Activated CD8-positive, alpha-beta memory T cell treated with anti-CD3 and anti-CD28 coated beads, Interleukin-2, amount 10 ng/mL, durations not matched to agents 7 days and 5 days (primary cell): ENCODE results near the gene OSBPL1A. TPM values are rescaled to one million over a fixed set of nuclear protein-coding genes. Genes with fewer than 3 reads are reported as not detected.
A peak's percentile ranks its signal among the peaks of the same experiment; 100 is the strongest.

Experiments
- ATAC-seq: fragments of 150-1000 bp; cut with Tn5 transposase; one replicate; pipeline ENCODE4 v1.10.0; 2021; ENCODE audit warnings: moderate library complexity
- CTCF ChIA-PET: fragments of 350-600 bp; sonication (Branson Sonifier 250); formaldehyde crosslinking; loops from one replicate; lab custom pipeline; 2021; ENCODE audit warnings: antibody characterized with exemption; lab: Charles Lee
- DNase-seq: peaks from one replicate; pipeline ENCODE4 v3.0.0-alpha.2; 2020
- H3K27ac Mint-ChIP-seq: one replicate; pipeline ENCODE4 v1.8.0; 2021; ENCODE audit warnings: mild to moderate bottlenecking, mixed read lengths
- H3K27me3 Mint-ChIP-seq: one replicate; pipeline ENCODE4 v1.8.0; 2021; ENCODE audit warnings: mixed read lengths
- H3K36me3 Mint-ChIP-seq: one replicate; pipeline ENCODE4 v1.8.0; 2021; ENCODE audit warnings: mild to moderate bottlenecking, mixed read lengths
- H3K4me1 Mint-ChIP-seq: one replicate; pipeline ENCODE4 v1.8.0; 2021; ENCODE audit warnings: mixed read lengths
- H3K4me3 Mint-ChIP-seq: one replicate; pipeline ENCODE4 v1.8.0; 2021; ENCODE audit warnings: mild to moderate bottlenecking, moderate library complexity, mixed read lengths
- H3K9me3 Mint-ChIP-seq: one replicate; pipeline ENCODE4 v1.8.0; 2022; ENCODE audit warnings: low read depth, mixed read lengths
- total RNA-seq, 2 experiments: library from RNA; stranded (reverse); gene quantifications; one replicate each; pipeline ENCODE4 v1.2.3, GENCODE V29; 2021

Gene OSBPL1A
- total RNA-seq, 2 experiments from 2014 or later: 0.32 to 0.68 TPM

DNA sequence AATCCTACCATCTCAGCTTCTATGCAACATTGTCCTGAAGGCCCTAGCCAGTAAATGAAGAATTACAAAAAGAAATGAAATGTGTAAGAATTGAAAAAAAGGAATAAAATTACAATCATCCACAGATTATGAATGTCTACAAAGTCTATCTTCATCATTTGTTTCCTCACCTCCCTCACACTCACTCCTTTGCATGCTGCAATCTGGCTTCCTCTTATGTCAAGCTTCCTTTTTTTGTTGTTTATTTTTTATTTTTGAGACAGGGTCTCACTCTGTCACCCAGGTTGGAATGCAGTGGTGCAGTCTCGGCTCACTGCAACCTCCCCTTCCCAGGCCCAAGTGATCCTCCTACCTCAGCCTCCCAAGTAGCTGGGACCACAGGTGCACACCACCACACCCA is 129.7 kb downstream of the OSBPL1A start:
- Mint-ChIP-seq H3K36me3 (no peaks in the 10 kb centered on the region), H3K4me3 (no peak overlapping the region), H3K27me3 (peaks cover 61% of the 10 kb centered on the region), H3K9me3 (no peaks in the 10 kb centered on the region), H3K27ac (no peak overlapping the region), H3K4me1 (peaks cover 7% of the 10 kb centered on the region)
- ATAC-seq (no peak), DNase-seq (no peak)
- CTCF ChIA-PET: interaction anchor here (1.5 kb wide), 1 partner anchor 9 kb away, joined by 4 read pairs; no protein-coding TSS in a partner anchor

DNA sequence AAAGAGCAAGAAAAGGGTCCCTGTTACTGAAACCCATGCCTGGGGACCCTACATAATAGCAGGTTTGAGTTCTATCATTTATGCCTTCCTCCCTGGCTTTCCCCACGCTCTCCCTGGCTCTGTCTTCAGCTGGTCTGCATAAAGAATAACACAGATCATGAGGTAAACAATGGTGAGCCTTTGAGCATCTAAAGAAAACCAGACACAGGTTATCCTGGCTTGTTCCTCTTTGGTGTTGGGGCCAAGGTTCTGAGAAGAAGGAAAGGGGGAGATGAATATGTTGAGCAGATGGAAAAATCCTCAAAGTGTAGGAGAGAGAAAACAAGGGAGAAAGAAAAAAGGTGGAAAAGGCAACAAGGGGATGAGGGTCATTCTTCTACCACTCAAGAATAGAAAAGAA is 131.5 kb downstream of the OSBPL1A start:
- DNase-seq: no peak

DNA sequence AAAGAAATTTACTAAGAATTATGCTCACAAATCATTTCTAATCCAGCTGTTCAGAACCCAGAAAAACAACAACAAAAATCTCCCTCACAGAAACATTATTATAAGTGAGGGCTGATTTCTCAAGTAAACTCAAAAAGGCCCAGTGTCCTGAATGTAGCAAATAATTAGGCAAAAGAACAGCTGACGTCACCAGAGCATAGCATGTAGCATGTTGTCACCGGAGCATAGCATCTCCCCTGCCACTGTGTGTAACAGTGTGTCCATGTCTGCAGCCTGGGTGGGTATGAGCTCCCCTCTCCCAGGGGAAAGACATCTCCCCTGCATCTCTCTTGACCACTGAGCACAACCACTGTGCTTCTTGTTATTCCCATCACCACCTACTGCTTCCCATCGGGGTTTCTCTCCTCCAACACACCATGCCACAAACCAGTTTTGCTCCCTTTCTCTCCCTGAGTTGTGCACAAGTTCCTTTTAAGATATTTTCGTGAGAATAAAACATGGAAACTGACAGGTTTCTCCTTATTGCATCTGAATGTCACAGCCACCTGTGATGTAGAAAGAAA is 132.0 kb downstream of the OSBPL1A start:
- H3K4me3 Mint-ChIP-seq: no peak overlapping the region
- no peaks in the 10 kb centered on the region for H3K4me1 Mint-ChIP-seq
- ATAC-seq (no peak), DNase-seq (no peak)
- CTCF ChIA-PET: no interaction called here
- H3K27ac Mint-ChIP-seq: no peak overlapping the region
- no peaks in the 10 kb centered on the region for H3K9me3 Mint-ChIP-seq
- H3K36me3 Mint-ChIP-seq: no peaks in the 10 kb centered on the region
- H3K27me3 Mint-ChIP-seq: peaks cover 41% of the 10 kb centered on the region

More for the DNA sequence above, 131.5 kb downstream of the OSBPL1A start:
- peaks cover 47% of the 10 kb centered on the region for H3K27me3 Mint-ChIP-seq
- peaks cover under 1% of the 10 kb centered on the region for H3K4me1 Mint-ChIP-seq
- CTCF ChIA-PET: no interaction called here
- no peaks in the 10 kb centered on the region for H3K36me3 Mint-ChIP-seq
- no peak overlapping the region for H3K4me3 Mint-ChIP-seq
- no peak overlapping the region for H3K27ac Mint-ChIP-seq
- no peaks in the 10 kb centered on the region for H3K9me3 Mint-ChIP-seq
- ATAC-seq: no peak

- H3K4me1 Mint-ChIP-seq: no peaks in the 10 kb centered on the region
- no peak overlapping the region for H3K4me3 Mint-ChIP-seq
- H3K36me3 Mint-ChIP-seq: no peaks in the 10 kb centered on the region
- ATAC-seq (no peak), DNase-seq (no peak)
- H3K27ac Mint-ChIP-seq: no peak overlapping the region
- H3K9me3 Mint-ChIP-seq: no peaks in the 10 kb centered on the region
- peaks cover 31% of the 10 kb centered on the region for H3K27me3 Mint-ChIP-seq
- CTCF ChIA-PET: no interaction called here
Measured at GRCh38 chr18:24263050-24263449, 134.6 kb downstream of the OSBPL1A start.

DNA sequence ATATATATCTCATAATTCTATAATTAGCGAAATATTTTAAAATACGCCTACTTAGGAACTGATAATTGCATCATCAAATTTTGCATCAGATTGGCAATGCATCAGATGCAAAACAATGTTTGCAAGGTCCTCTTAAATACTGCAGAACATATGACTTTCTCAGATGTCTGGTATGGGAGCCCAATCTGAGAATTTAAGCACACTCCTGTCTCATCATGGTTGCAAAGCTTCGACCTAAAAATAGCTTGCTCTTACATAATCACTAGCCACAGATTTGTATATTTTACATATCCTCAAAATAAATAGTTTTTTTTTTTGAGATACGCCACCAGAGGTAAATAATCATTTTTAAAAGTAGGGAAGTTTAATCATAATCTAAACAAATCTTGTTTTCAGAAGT is 135.5 kb downstream of the OSBPL1A start:
- ATAC-seq (no peak), DNase-seq (no peak)
- Mint-ChIP-seq H3K27ac (no peak overlapping the region), H3K4me1 (no peaks in the 10 kb centered on the region), H3K4me3 (no peak overlapping the region), H3K27me3 (peaks cover 36% of the 10 kb centered on the region), H3K36me3 (no peaks in the 10 kb centered on the region), H3K9me3 (no peaks in the 10 kb centered on the region)
- CTCF ChIA-PET: no interaction called here

DNA sequence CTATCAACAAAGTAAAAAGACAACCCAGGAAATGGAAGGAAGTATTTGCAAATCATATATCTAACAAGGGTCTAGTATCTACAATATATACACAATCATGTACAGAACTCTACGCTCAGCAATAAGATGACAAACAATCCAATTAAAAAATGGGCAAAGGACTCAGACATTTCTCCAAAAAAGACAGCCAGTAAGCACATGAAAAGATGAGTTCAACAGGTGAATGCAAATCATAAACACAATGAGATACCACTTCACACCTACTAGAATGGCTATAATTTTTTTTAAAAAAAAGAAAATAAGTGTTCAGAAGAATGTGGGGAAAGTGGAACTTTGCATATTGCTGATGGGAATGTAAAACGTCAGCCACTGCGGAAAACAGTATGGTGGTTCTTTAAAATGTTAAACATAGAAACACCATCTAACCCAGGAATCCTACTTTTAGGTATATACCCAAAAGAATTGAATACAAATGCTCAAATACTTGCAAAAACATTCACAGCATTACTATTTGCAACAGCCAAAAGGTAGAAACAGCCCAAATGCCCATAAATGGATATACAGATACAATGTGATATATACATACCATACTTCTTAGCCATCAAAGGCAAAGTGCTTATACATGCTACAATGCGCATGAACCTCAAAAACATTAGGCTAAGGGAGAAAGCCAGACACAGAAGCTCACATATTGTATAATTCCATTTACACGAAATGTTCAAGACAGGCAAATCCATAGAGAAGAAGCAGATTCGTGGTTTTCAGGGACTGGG is 137.6 kb downstream of the OSBPL1A start:
- no peak overlapping the region for H3K4me3 Mint-ChIP-seq
- peaks cover 42% of the 10 kb centered on the region for H3K27me3 Mint-ChIP-seq
- CTCF ChIA-PET: no interaction called here
- no peak for ATAC-seq
- H3K9me3 Mint-ChIP-seq: no peaks in the 10 kb centered on the region
- H3K4me1 Mint-ChIP-seq: no peaks in the 10 kb centered on the region
- no peak overlapping the region for H3K27ac Mint-ChIP-seq
- no peak for DNase-seq
- H3K36me3 Mint-ChIP-seq: no peaks in the 10 kb centered on the region

DNA sequence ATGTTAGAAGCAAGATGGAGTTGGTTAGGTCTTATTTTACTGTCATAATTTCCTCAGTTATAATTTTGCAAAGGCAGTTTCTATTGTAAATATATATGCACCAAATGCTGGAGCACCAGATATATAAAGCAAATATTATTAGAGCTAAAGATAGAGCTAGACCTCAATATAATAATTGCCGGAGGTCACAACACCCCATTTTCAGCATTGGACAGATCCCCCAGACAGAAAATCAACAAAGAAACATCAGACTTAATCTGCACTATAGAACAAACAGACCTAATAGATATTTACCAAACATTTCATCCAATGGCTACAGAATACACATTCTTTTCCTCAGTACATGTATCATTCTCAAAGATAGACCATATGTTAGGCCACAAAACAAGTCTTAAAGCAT is 143.6 kb downstream of the OSBPL1A start:
- peaks cover 65% of the 10 kb centered on the region for H3K27me3 Mint-ChIP-seq
- H3K4me1 Mint-ChIP-seq: no peaks in the 10 kb centered on the region
- H3K36me3 Mint-ChIP-seq: no peaks in the 10 kb centered on the region
- CTCF ChIA-PET: no interaction called here
- ATAC-seq (no peak), DNase-seq (no peak)
- H3K4me3 Mint-ChIP-seq: no peak overlapping the region
- H3K27ac Mint-ChIP-seq: no peak overlapping the region
- no peaks in the 10 kb centered on the region for H3K9me3 Mint-ChIP-seq

DNA sequence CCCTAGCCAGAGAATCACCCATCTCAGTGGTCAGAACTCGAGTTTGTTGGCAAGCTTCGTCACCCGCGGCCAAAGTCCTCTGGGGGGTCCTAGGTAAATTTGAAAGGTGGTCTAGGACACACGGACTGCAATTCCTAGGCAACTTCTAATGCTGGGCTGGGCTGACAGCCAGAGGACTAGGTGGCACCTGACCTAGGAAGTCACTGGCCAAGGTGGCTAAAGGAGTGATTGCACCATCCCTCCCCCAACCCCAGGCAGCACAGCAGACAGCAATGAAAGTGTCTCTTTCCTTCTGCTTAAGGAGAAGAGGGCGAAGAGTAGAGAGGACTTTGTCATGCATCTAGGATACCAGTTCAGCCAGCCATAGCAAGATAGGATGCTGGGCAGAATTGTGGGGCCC is 147.9 kb downstream of the OSBPL1A start:
- Mint-ChIP-seq H3K27me3 (peaks cover 56% of the 10 kb centered on the region), H3K27ac (no peak overlapping the region), H3K36me3 (no peaks in the 10 kb centered on the region)

DNA sequence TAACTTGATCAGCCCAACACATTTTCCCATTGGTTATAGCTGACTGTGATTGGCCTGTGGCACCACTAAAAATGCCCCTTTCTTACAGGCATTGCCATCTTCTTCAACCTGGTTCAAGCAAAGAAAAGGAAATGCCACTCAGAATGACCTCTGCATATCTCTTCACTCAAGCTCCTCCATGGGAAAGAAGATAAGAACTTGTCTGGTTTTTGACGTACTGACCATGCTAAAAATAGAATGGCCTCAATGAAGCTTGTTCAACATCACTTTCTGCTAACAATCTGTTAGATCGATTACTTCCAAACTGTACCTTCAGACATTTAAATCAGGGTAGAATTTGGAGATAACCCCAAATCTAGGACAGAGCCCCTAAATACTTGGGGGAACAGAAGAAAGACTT is 149.3 kb downstream of the OSBPL1A start:
- ATAC-seq (no peak), DNase-seq (no peak)
- H3K4me3 Mint-ChIP-seq: no peak overlapping the region
- H3K36me3 Mint-ChIP-seq: no peaks in the 10 kb centered on the region
- peaks cover 54% of the 10 kb centered on the region for H3K27me3 Mint-ChIP-seq
- peaks cover 14% of the 10 kb centered on the region for H3K4me1 Mint-ChIP-seq
- H3K9me3 Mint-ChIP-seq: no peaks in the 10 kb centered on the region
- no peak overlapping the region for H3K27ac Mint-ChIP-seq
- CTCF ChIA-PET: no interaction called here

More for the DNA sequence above, 147.9 kb downstream of the OSBPL1A start:
- CTCF ChIA-PET: no interaction called here
- H3K4me3 Mint-ChIP-seq: no peak overlapping the region
- no peak for DNase-seq
- H3K4me1 Mint-ChIP-seq: peaks cover 14% of the 10 kb centered on the region
- no peaks in the 10 kb centered on the region for H3K9me3 Mint-ChIP-seq
- no peak for ATAC-seq

DNA sequence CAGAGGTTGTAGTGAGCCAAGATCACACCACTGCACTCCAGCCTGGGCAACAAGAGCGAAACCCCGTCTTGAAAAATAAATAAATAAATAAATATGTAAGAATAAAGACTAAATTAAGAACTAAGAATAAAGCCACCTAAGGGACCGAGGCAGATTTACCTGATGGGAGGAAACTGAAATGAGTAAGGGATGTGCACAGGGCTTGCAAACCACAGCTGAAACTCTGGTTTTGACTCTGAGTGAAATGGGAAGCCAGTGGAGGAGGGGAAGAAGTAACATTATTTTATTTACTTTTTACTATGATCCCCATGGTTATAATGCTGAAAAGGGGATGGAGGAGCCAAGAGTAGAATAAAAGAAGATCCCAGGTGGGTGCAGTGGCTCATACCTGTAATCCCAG is 151.5 kb downstream of the OSBPL1A start:
- no peak overlapping the region for H3K27ac Mint-ChIP-seq
- no peaks in the 10 kb centered on the region for H3K9me3 Mint-ChIP-seq
- DNase-seq (peak; percentile 64), ATAC-seq (peak; percentile 68)
- H3K36me3 Mint-ChIP-seq: no peaks in the 10 kb centered on the region
- no peak overlapping the region for H3K4me3 Mint-ChIP-seq
- peaks cover 50% of the 10 kb centered on the region for H3K27me3 Mint-ChIP-seq
- CTCF ChIA-PET: no interaction called here
- H3K4me1 Mint-ChIP-seq: peaks cover 14% of the 10 kb centered on the region

- ATAC-seq: no peak
- no peak overlapping the region for H3K4me3 Mint-ChIP-seq
- H3K27ac Mint-ChIP-seq: no peak overlapping the region
- peaks cover 14% of the 10 kb centered on the region for H3K4me1 Mint-ChIP-seq
- DNase-seq: no peak
- CTCF ChIA-PET: no interaction called here
- H3K36me3 Mint-ChIP-seq: no peaks in the 10 kb centered on the region
- no peaks in the 10 kb centered on the region for H3K9me3 Mint-ChIP-seq
- H3K27me3 Mint-ChIP-seq: peaks cover 58% of the 10 kb centered on the region
Measured at GRCh38 chr18:24244698-24245097, 152.9 kb downstream of the OSBPL1A start.

GRCh38 chr18:24243677-24244076 is 153.9 kb downstream of the OSBPL1A start:
- ATAC-seq (no peak), DNase-seq (no peak)
- H3K36me3 Mint-ChIP-seq: no peaks in the 10 kb centered on the region
- peaks cover 60% of the 10 kb centered on the region for H3K27me3 Mint-ChIP-seq
- peaks cover 14% of the 10 kb centered on the region for H3K4me1 Mint-ChIP-seq
- CTCF ChIA-PET: no interaction called here
- H3K4me3 Mint-ChIP-seq: no peak overlapping the region
- H3K27ac Mint-ChIP-seq: no peak overlapping the region
- H3K9me3 Mint-ChIP-seq: no peaks in the 10 kb centered on the region

- Mint-ChIP-seq H3K4me1 (no peaks in the 10 kb centered on the region), H3K4me3 (no peak overlapping the region), H3K27me3 (peaks cover 43% of the 10 kb centered on the region), H3K36me3 (no peaks in the 10 kb centered on the region), H3K9me3 (no peaks in the 10 kb centered on the region), H3K27ac (no peak overlapping the region)
- CTCF ChIA-PET: no interaction called here
- no peak for ATAC-seq
- DNase-seq: no peak
Measured at GRCh38 chr18:24239341-24239740, 158.3 kb downstream of the OSBPL1A start.

- DNase-seq: no peak
- Mint-ChIP-seq H3K9me3 (no peaks in the 10 kb centered on the region), H3K4me1 (no peaks in the 10 kb centered on the region), H3K36me3 (no peaks in the 10 kb centered on the region), H3K27me3 (peaks cover 40% of the 10 kb centered on the region), H3K4me3 (no peak overlapping the region), H3K27ac (no peak overlapping the region)
- no peak for ATAC-seq
- CTCF ChIA-PET: no interaction called here
Measured at GRCh38 chr18:24238387-24238786, 159.2 kb downstream of the OSBPL1A start.
